NCI-H2227 (cell line): ENCODE data around the gene ZFR.
"Not testable (repeated sequence)": the region's sequence is repeated elsewhere in the genome, so short reads cannot be mapped to it uniquely, and the experiment has no call there.

Experiments used
- DNase-seq: peaks from one replicate; lab custom pipeline; 2025; ENCODE audit not compliant: unreplicated experiment; lab: John Stamatoyannopoulos, UW

The ZFR gene

DNA sequence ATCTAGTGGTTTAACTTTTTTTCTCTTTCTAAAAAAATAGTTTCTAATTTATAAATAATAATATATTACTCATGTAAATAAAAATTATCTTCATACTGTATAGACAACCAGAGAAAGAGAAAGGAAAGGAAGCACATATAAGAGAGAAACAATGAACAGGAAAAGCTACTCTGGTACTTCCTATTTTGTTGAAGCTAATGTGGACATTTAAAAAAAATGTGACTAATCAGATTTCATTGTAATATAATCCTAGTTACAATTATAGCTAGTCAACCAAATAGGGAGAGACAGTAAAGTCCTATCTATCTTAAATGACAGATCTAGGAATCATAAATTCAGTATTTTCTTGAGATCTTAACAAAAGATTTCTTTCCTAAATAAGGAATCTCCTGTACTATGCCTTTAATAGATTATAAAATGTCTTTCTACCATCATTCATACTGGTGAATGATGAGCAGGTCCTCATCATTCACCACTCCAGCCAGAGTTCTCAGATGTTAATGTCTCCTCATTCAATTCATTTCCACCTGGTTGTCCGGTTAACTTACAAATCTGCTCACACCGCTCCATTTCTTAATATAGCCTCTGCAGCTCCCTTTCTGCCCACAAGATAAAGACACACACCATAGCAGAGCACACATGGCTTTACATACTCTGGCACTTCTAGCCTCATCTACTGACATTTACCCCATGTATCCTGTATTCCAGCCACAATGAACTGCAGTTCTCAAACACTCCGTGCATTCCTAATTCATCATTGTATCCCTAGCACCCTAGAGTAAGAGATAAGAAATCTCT is 30.9 kb downstream of the ZFR start:
- no peak for DNase-seq

DNA sequence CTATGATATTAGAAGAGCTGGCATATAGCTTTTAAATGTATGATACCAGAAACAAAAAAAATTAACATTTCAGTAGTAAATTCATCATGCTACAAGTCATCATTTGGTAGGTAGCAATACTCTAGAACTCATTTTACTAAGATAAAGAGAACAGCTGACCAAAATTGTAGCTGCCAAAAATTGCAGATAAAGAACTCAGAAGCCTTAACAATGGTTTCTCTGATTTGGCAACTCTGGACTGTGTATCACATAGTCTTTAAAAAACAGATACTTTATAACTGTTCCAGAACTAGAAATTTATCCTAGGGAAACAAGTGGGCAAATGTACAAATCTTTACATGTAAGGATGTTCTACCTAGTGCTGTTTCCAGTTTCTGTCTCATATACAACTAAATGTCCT is 33.9 kb downstream of the ZFR start:
- DNase-seq, result no peak

DNA sequence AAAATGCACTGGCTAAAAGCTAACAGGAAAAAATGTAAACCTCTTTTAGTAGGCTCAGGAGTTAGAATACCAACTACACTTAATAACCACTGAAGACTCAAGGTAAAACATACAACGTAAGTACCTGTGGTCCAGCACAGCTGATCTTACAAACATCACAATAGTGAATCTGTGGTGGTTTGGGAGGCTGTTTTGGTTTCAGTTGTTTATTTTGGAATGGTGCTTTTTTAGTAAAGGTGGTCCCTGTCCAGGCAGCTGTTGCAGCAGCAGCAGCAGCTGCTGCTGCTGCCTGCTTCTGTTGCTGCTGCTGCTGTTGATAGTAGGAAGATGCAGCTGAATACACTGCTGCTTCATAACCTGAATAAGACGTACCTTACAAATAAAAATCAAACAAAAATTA is 37.9 kb downstream of the ZFR start:
- no peak for DNase-seq

DNA sequence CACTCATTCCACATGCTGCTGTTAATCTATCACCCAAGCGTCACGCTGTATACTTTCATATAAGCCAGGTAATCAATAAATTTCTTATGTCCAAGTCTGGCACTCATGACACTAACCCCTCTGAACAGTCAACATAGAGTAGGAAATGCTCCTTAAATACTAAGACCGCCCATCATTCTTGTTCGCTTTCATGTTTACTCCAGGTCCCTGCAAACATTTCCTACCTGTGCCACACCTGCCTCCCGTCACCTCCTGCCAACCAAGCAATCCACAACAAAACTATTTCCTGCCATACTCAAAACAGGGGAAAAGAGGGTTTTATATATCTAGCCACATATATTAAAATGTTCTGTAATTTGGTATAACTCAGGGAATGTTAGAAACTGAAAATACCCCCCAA is 39.0 kb downstream of the ZFR start:
- DNase-seq, result no peak

DNA sequence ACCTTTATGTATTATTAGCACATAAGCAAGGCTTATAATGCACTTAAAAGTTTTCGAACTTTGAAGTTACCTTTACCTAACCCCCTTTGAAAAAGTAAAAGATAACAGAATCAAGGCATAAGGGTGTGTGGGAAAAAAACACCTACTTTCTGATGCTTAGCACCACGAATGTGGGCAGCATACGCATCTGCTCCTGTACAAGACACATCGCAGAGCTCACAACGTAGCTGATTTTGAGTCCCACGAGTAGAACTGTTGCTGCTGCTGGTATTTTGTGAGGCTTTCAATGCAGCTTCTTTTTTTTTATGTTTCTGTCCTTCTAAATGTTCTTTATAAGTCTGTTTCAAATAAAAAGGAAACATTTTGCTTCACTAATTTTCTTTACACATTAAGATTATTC is 40.8 kb downstream of the ZFR start:
- DNase-seq, result no peak

DNA sequence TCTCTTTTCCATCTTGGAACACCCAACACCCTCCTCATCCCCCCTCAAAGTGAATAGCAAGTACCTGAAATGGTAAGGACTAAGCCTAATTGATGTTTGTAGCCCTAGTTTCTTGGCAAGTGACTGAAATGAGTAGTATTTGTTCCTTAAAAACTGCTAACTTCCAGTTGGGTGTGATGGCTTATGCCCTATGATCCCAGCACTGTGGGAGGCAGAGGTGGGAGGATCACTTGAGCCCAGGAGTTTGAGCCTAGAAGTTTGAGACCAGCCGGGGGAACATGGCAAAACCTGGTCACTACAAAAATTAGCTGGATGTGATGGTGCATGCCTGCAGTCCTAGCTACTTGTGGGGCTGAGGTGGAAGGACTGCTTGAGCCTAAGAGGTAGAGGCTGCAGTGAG is 44.1 kb downstream of the ZFR start:
- no peak for DNase-seq

DNA sequence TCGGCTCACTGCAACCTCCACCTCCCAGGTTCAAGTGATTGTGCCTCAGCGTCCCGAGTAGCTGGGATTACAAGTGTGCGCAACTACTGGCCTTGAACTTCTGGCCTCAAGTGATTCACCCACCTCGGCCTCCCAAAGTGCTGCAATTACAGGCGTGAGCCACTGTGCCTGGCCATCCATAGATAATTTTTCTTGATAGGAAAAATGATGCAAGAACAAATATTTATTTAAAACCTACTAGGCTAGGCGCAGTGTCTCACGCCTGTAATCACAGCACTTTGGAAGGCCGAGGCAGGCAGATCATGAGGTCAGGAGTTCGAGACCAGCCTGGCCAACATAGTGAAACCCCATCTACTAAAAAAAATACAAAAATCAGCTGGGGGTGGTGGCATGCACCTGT is 45.8 kb downstream of the ZFR start:
- DNase-seq, result not testable (repeated sequence)

DNA sequence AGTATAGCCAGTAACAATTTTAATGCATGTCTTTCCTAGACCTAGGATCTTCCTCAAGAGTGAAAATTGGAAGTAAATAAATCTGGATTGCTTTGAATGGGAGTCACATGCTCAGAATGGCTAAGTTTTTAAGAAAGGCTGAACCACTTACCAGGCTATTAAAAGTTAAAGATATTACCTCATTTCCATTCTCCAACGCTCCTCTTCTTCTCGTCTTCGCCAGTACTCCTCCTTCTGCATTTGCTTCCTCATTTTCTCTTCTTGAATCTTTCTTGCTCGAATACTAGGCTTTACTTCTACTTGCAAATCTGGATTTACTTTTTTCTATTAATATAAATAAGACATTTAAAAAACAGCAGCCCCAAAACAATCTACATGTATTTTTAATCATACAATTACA is 49.6 kb downstream of the ZFR start:
- DNase-seq, result no peak

DNA sequence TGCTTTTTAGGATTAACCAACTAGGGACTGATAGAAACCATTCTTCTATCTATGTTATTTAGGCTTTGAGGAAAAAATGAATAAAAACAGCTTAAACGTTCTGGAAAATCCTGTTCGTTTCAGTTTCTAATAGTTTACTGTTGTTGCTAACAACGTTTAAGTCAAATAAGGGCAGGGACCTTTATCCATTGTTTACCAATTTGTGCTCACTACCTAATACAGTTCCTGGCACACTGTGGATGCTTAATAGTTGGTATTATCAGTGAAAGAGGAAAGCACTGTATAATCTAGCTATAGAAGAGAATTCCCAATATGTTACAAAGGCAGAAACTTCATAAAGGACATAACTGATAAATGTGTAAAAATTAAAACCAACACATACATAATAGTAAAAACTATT is 52.5 kb downstream of the ZFR start:
- DNase-seq, result no peak

DNA sequence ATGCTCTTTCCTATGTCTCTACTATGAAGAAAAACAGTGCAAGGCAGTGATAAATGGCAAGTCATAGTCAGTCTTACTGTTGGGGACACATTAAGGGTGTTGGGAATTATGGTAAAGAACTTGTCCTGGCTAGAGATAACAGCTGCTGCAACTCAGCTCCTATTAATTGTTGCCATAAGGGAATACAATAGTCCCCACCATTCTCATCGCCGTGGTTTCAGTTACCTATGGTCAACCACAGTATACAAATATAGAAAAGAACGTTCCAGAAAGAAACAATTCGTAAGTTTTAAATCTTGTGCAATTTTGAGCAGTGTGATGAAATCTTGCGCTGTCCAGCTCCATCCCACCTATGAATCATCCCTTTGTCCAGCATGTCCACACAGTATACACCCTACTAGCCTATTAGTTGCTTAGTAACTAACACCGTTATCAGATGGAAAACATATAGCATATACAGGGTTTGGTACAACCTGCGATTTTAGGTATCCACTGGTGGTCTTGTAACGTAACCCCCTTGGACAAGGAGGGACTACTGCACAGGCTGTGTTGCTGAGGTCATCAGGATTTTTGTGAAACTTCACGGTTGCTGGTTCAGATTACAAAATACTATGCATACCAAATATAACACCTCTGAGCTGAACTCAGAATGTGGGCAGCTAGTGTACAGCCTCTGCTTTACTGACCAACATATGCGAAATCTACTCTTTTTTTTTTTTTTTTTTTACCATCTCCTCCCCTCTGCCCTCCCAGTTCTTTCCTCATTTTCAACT is 53.5 kb downstream of the ZFR start:
- no peak for DNase-seq

DNA sequence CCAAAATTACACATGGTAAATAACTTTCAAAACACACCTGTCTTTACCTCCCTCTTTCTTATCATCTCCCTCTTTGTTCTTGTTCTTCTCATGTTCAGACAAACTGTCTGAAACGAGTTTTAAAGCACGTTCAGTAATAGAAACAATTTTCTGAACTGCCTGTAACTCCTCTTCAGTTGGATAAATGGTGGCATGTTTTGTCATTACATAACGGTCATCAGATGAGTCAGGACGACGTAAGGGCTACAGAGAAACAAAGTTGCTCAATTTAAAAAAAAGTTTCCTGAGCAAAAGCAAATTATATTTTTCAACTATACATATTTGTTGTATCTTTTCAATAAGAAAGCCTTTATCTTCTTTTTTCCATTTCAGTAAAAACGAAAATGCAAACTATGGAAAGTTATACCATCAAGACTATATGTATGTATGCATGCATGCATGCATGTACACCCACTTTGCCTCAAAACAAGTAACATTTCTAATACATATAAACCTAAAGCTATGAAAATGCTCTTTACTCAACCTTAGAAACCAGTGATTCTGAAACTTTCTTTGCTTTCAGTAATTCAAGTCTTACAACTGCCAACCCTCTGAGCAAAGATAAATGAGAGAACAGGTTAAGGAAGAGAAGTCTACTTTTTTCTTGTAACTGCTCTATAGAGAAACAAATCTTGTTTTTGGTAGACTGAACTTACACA is 56.0 kb downstream of the ZFR start:
- no peak for DNase-seq

DNA sequence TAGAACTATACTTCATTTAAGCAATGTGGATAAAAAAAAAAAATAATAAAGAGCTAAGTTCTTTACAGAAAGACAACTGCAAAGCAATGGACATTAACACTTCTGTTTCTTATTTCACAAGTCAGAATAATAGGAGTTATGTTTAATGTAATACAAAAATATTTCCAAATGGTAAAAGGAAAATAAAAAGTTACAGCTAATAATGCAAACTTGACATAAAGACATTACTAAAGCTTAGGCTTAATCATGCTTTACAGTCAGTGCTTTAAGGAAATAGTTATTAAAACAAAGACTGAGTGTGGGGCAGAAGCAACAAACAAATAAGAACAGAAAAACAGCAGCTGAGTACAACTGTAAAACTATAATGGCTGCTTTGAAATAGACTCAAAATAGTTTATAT is 56.7 kb downstream of the ZFR start:
- DNase-seq, result no peak

DNA sequence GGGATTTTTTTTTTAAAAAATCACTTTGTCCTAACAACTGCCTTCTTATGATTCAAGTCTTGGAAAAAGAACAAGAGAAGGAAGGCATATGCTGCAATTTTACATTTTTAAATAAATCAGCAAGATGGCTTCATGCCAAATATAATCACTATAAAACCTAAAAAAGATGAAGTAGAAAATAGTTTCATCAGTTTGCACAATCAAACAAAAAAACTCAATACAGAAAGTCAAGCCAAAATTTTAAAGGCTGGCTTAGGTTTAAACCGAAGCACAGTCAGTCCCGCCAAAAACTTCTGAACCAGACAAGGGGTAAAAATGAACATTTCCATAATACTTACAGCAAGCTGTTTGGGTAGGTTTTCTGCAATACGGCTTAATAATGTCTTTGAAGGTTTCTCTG is 57.3 kb downstream of the ZFR start:
- no peak for DNase-seq

DNA sequence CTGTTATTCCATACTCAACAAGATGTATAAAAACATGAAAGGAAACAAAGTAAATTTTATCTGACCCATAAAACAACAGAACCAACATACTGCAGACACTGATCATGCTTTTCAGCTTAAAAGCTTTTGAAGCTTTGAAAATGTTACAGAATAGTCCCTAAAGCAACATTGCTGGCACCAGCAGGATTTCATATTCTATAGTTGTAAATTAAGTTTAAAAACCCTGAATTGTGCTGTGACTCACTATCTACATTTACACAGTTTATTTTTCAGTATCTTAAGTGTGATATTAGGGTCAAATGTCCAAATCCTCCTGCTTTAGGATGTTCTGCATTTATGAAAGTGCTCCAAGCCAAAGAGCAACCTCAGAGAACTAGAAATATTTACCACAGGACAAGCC is 59.9 kb downstream of the ZFR start:
- DNase-seq, result no peak

DNA sequence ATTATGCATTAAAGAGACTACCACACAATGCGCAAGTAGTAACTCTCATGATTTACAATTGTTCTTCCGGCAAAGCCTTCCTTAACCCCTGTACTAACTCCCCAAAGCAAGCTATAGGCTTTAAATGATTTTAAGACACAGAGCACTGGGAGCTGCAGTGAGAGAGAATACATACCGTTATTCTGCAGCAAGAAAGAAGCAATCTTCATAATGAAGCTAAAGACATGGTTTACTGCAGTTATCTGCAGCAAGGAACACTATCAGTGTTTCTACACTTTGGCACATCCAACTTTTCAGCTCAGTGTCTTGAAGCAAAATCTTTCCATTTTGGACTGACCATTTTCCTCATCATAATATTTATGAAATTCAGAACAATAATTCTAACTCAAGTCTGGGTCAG is 61.0 kb downstream of the ZFR start:
- DNase-seq, result no peak

DNA sequence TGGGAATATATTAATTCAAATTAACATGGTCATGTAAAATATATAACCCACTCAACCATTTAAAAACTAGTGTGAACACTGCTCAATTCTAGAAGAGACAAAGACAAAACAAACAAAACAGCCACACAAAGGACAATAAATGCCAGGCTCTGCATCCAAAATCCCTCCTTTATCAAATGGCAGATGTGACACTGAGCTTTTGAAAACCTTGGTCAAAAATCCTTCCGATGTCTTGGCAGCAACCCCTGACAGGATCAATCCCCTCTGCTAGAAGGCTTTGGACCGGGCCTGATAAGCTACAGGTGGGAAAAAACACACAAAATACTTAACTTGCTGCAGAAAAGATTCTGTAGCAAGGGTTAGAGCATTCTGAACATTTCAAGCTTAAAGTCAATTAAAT is 61.5 kb downstream of the ZFR start:
- DNase-seq, result no peak

DNA sequence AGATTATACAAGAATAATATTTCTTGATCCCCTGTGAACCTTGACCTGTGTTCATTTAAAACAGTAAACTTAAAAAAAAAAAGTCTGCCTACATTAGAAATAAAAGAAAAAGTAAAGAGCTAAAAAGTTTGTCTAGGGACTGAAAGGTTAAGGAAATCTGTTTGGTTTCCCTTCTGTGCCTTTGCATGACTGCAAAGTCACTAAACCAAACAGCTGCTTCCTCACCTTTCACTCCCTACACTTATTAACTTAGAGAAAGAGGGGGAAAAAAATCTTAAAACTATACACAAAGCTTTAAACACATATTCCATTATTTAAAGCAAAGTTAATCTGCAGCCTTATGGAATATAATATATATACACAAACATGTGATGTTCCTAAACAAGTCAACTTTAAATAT is 65.1 kb downstream of the ZFR start:
- DNase-seq, result no peak

DNA sequence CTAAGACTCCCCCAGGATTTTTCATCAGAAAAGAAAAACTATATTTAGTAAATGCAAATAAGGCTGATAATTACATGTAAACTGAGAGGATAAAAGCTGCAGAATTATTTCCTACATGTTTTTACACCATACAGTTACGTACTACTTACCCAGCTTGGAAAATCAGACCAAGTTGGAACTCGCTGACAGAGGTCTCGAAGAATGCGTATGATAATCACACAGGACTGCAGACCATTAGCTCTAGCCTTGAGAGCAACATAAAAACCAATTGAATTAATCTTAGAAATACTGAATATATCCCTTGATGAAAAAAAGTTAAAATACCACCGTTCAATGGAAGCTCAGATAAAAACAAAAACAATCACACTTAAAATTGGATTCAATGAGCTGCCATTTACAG is 65.6 kb downstream of the ZFR start:
- no peak for DNase-seq

DNA sequence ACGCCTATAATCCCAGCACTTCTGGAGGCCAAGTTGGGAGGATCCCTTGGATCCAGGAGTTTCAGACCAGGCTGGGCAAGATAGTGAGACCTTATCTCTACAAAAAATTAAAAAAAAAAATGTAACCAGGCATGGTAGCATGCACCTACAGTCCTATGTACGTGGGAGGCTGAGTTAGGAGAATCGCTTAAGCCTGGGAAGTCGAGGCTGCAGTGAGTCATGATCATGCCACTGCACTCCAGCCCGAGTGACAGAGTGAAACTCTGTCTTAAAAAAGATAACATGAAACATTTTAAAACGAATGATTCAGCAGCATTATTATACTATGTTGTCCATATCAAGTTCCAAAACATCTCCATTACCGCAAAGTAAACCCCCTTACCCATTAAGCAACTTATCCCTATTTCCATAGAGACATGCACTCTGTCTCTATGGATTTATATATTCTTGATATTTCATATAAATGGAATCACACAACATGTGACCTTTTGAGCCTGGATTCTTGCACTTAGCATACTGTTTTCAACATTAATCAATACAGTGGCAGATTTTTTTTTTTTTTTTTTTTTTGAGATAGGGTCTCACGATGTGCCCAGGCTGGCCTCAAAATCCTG is 74.9 kb downstream of the ZFR start:
- no peak for DNase-seq

DNA sequence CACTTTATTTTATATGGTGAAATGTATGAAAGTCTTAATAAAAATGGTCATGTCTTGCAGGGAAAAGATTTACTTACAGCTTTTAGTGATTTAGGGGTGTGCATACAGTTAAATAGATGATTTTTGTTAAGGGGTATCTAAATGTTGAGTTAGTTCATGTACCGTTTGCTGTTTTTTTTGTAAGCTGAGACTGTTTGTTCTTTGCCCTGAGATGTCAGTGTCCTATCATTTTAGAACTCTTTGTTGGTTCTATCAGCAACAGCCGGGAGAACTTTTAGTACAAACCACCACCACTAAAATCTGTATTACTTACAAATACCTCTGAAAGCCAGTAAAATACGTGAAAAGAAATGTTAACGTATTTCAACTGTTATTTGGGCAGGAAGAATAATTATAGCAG is 75.5 kb downstream of the ZFR start:
- no peak for DNase-seq

DNA sequence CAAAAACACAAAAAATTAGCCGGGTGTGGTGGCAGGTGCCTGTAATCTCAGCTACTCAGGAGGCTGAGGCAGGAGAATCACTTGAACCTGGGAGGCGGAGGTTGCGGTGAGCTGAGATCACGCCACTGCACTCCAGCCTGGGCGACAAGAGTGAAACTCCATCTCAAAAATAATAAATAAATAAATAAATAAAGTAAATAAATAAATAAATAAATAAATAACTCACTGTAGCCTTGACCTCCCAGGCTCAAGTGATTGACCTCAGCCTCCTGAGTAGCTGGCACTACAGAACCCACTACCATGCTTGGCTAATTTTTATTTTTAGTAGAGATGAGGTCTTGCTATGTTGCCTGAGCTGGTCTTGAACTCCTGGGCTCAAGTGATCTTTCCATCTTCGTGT is 77.3 kb downstream of the ZFR start:
- DNase-seq, result not testable (repeated sequence)

DNA sequence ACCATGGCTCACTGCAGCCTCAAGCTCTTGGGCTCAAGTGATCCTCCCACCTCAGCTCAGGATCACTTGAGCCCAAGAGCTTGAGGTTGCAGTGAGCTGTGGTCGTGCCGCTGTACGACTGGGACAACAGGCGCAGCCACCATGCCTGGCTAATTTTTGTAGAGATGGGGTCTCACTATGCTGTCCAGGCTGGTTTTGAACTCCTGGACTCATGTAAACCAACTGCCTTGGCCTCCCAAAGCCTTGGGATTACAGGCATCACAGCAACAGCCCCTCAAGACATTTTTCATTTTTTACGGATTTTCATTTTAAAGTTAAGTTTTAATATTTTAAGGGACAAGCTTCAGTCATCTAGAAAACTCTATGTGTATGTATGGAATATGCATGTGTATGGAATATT is 78.9 kb downstream of the ZFR start:
- DNase-seq, result no peak
